Fibroblast of mammary gland (primary cell): ENCODE measurements around the gene GABRA1.

Experiments used
- DNase-seq: peaks from one replicate; pipeline ENCODE4 v3.0.0-alpha.2; 2010; ENCODE audit warnings: low read depth
- H3K4me3 ChIP-seq: 2 replicates; pipeline ENCODE4 v1.5.1; 2011; ENCODE audit warnings: low read depth, mild to moderate bottlenecking, low read length, moderate library complexity; ENCODE audit not compliant: control insufficient read depth
- TF ChIP-seq, protein P1 (sequence below): conservative IDR thresholded peaks from 2 replicates; pipeline ENCODE4 v1.5.1; 2011; ENCODE audit warnings: low read depth, low read length, inconsistent platforms; ENCODE audit not compliant: control insufficient read depth, insufficient read depth

GABRA1 gene

DNA sequence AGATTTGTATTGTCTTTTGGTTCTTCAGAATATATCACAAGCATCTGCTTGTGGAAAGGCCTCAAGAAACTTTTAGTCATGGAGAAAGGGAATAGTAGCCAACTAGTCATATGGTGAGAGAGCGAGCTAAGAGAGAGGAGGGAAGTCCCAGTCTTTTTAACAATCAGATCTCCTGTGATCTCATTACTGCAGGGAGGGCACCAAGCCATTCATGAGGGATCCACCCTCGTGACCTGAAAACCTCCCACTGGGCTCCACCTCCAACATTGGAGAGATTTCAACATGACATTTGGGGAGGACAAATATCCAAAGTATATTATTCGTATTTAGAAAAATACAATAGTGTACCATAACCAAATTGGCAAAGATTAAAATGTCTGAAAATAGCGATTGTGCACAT, 99.0 kb downstream of the GABRA1 start:
- H3K4me3 ChIP-seq = no peak overlapping the region
- DNase-seq = no peak
- TF ChIP-seq, protein P1, sequence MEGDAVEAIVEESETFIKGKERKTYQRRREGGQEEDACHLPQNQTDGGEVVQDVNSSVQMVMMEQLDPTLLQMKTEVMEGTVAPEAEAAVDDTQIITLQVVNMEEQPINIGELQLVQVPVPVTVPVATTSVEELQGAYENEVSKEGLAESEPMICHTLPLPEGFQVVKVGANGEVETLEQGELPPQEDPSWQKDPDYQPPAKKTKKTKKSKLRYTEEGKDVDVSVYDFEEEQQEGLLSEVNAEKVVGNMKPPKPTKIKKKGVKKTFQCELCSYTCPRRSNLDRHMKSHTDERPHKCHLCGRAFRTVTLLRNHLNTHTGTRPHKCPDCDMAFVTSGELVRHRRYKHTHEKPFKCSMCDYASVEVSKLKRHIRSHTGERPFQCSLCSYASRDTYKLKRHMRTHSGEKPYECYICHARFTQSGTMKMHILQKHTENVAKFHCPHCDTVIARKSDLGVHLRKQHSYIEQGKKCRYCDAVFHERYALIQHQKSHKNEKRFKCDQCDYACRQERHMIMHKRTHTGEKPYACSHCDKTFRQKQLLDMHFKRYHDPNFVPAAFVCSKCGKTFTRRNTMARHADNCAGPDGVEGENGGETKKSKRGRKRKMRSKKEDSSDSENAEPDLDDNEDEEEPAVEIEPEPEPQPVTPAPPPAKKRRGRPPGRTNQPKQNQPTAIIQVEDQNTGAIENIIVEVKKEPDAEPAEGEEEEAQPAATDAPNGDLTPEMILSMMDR = no peak
